HEK293 (cell line): ENCODE results near the gene EIF1AD.

Experiments used
- CTCF ChIA-PET: fragments of 350-600 bp; formaldehyde crosslinking; extraction: SDS; loops from one replicate; lab custom pipeline; 2021; ENCODE audit warnings: antibody characterized with exemption; lab: Yijun Ruan, JAX
- POLR2A ChIA-PET: fragments of 300-600 bp; formaldehyde crosslinking; extraction: SDS; loops from one replicate; lab custom pipeline; 2020; ENCODE audit warnings: antibody characterized with exemption, inconsistent platforms; lab: Yijun Ruan, JAX
- H3K27ac ChIP-seq: fragments of 200-500 bp; sonication (Bioruptor generic); 2 replicates; pipeline ENCODE4 v1.5.1; 2014; ENCODE audit warnings: low read depth, low read length, control low read depth, inconsistent platforms; ENCODE audit errors: extremely low read depth
- H3K36me3 ChIP-seq, 2 experiments: fragments of 200-500 bp in 1 of 2; sonication (Bioruptor generic) in 1 of 2; 1 replicate in 1 of 2; 2 replicates in 1 of 2; pipeline ENCODE4 v1.5.1; 2014 to 2017; ENCODE audit warnings: inconsistent platforms in 2 of 2, low read length in 2 of 2; ENCODE audit not compliant: control insufficient read depth in 2 of 2, insufficient read depth in 1 of 2
- H3K4me1 ChIP-seq: fragments of 200-500 bp; sonication (Bioruptor generic); 2 replicates; pipeline ENCODE4 v1.5.1; 2014; ENCODE audit warnings: mild to moderate bottlenecking, low read length, inconsistent platforms; ENCODE audit not compliant: control insufficient read depth, insufficient read depth
- H3K4me3 ChIP-seq: 2 replicates; pipeline ENCODE4 v1.5.1; 2011; ENCODE audit warnings: low read depth, mild to moderate bottlenecking, control low read depth, low read length, moderate library complexity
- H3K9me3 ChIP-seq: fragments of 200-500 bp; sonication (Bioruptor generic); 2 replicates; pipeline ENCODE4 v1.5.1; 2014; ENCODE audit warnings: low read depth, low read length, inconsistent platforms; ENCODE audit not compliant: control insufficient read depth, insufficient read depth
- BCL11A ChIP-seq: fragments of 450-650 bp; formaldehyde crosslinking; IDR thresholded peaks from 2 replicates; pipeline ENCODE4 v1.5.1; 2016; ENCODE audit warnings: low read depth, missing biosample characterization, missing genetic modification characterization
- KLF9 ChIP-seq: fragments of 450-650 bp; formaldehyde crosslinking; IDR thresholded peaks from 2 replicates; pipeline ENCODE4 v1.5.1; 2016; ENCODE audit warnings: missing biosample characterization, missing genetic modification characterization, low read depth
- MEIS1 ChIP-seq: sonication (generic); formaldehyde crosslinking; IDR thresholded peaks from 2 replicates; pipeline ENCODE4 v1.8.1; 2022; ENCODE audit warnings: missing genetic modification reagents, mild to moderate bottlenecking, borderline replicate concordance
- PATZ1 ChIP-seq: fragments of 450-650 bp; formaldehyde crosslinking; IDR thresholded peaks from 2 replicates; pipeline ENCODE4 v1.5.1; 2016; ENCODE audit warnings: missing biosample characterization, missing genetic modification characterization
- PRDM4 ChIP-seq: fragments of 450-650 bp; formaldehyde crosslinking; IDR thresholded peaks from 2 replicates; pipeline ENCODE4 v1.5.1; 2017; ENCODE audit warnings: missing biosample characterization, missing genetic modification characterization
- SETDB1 ChIP-seq: IDR thresholded peaks from one replicate; pipeline ENCODE4 v1.6.1; 2017; ENCODE audit warnings: mild to moderate bottlenecking, low read length, moderate library complexity, mixed read lengths; ENCODE audit not compliant: insufficient read length
- SP3 ChIP-seq: fragments of 450-650 bp; formaldehyde crosslinking; IDR thresholded peaks from 2 replicates; pipeline ENCODE4 v1.5.1; 2016; ENCODE audit warnings: missing biosample characterization, missing genetic modification characterization
- TSHZ1 ChIP-seq: fragments of 450-650 bp; formaldehyde crosslinking; IDR thresholded peaks from 2 replicates; pipeline ENCODE4 v1.5.1; 2016; ENCODE audit warnings: missing biosample characterization, missing genetic modification characterization, borderline replicate concordance
- ZFP41 ChIP-seq: fragments of 450-650 bp; formaldehyde crosslinking; IDR thresholded peaks from 2 replicates; pipeline ENCODE4 v1.5.1; 2016; ENCODE audit warnings: missing biosample characterization, missing genetic modification characterization, borderline replicate concordance
- ZNF18 ChIP-seq: fragments of 450-650 bp; formaldehyde crosslinking; IDR thresholded peaks from 2 replicates; pipeline ENCODE4 v1.5.1; 2016; ENCODE audit warnings: missing biosample characterization, missing genetic modification characterization
- ZNF561 ChIP-seq: fragments of 450-650 bp; IDR thresholded peaks from 2 replicates; pipeline ENCODE4 v1.5.1; 2018; ENCODE audit warnings: missing biosample characterization, missing genetic modification characterization, borderline replicate concordance
- ZNF654 ChIP-seq: fragments of 450-650 bp; formaldehyde crosslinking; IDR thresholded peaks from 2 replicates; pipeline ENCODE4 v1.5.1; 2016; ENCODE audit warnings: low read depth, missing biosample characterization, missing genetic modification characterization
- ZNF670 ChIP-seq: fragments of 450-650 bp; formaldehyde crosslinking; IDR thresholded peaks from 2 replicates; pipeline ENCODE4 v1.5.1; 2016; ENCODE audit warnings: missing biosample characterization, missing genetic modification characterization, low read depth
- ZSCAN4 ChIP-seq: fragments of 450-650 bp; formaldehyde crosslinking; IDR thresholded peaks from 2 replicates; pipeline ENCODE4 v1.5.1; 2017; ENCODE audit warnings: missing biosample characterization, missing genetic modification characterization
- ZSCAN5A ChIP-seq: fragments of 450-650 bp; formaldehyde crosslinking; IDR thresholded peaks from 2 replicates; pipeline ENCODE4 v1.5.1; 2016; ENCODE audit warnings: missing biosample characterization, missing genetic modification characterization

Gene EIF1AD

GRCh38 chr11:65981101-65981740 lies 20.7 kb downstream of the EIF1AD start:
- H3K9me3 ChIP-seq: no peaks in the 10 kb centered on the region
- no peak overlapping the region for H3K4me3 ChIP-seq
- CTCF ChIA-PET: interaction anchor here (0.6 kb wide), 1 partner anchor 12 kb away, joined by 5 read pairs; no protein-coding TSS in a partner anchor
- no peak overlapping the region for H3K27ac ChIP-seq
- POLR2A ChIA-PET: interaction anchor here (0.7 to 1.1 kb wide), 2 partner anchors 10 to 114 kb away, joined by 4 to 6 read pairs; no protein-coding TSS in a partner anchor
- no peaks in the 10 kb centered on the region for H3K4me1 ChIP-seq
- TF ChIP-seq ZFP41 (tag by site-specific recombination): no peak
- TF ChIP-seq ZSCAN5A (tag by site-specific recombination): no peak
- TF ChIP-seq ZNF654: no peak
- no peak for TF ChIP-seq ZNF670 (tag by site-specific recombination)
- no peak for TF ChIP-seq PRDM4 (tag by site-specific recombination)
- no peak for TF ChIP-seq PATZ1 (tag by site-specific recombination)
- no peak for TF ChIP-seq BCL11A
- TF ChIP-seq MEIS1 (CRISPR knock-in tag): no peak
- no peak for TF ChIP-seq TSHZ1 (tag by site-specific recombination)
- TF ChIP-seq SETDB1: no peak
- TF ChIP-seq SP3 (tag by site-specific recombination): no peak
- no peak for TF ChIP-seq ZNF561 (tag by site-specific recombination)
- no peak for TF ChIP-seq ZSCAN4 (tag by site-specific recombination)
- TF ChIP-seq KLF9 (tag by site-specific recombination): no peak
- TF ChIP-seq ZNF18 (tag by site-specific recombination): no peak
- H3K36me3 ChIP-seq: peaks cover 0 to 33% of the 10 kb centered on the region in 2 experiments; a peak in 1 of 3 replicates
